Keratinocyte (primary cell): ENCODE data around the gene MRPL32. TPM values are rescaled to one million over a fixed set of nuclear protein-coding genes. Genes with fewer than 3 reads are reported as not detected.

Source experiments
- DNase-seq: peaks from one replicate; pipeline ENCODE4 v3.0.0-alpha.2; 2011; ENCODE audit warnings: low read depth, missing footprints, low spot score
- FAIRE-seq: peaks from 2 replicates; lab custom pipeline; 2011; peaks lifted over from hg19 to GRCh38; lab: Jason Lieb, UNC
- H2AFZ ChIP-seq: 2 replicates; pipeline ENCODE4 v1.6.0; 2012; ENCODE audit warnings: low read length, control low read depth, inconsistent platforms; ENCODE audit not compliant: control insufficient read depth
- H3K27ac ChIP-seq: 2 replicates; pipeline ENCODE4 v1.5.1; 2011; ENCODE audit warnings: low read length; ENCODE audit not compliant: control insufficient read depth, insufficient read depth
- H3K27me3 ChIP-seq: 3 replicates; pipeline ENCODE4 v1.6.0; 2011; ENCODE audit warnings: low read length; ENCODE audit not compliant: control insufficient read depth, insufficient read depth; ENCODE audit errors: extremely low read depth
- H3K36me3 ChIP-seq, 2 experiments: 2 replicates in 1 of 2; 3 replicates in 1 of 2; pipeline ENCODE4 v1.5.1; 2011; ENCODE audit warnings: low read length in 2 of 2, mild to moderate bottlenecking in 1 of 2; ENCODE audit not compliant: control insufficient read depth in 2 of 2, insufficient read depth in 2 of 2; ENCODE audit errors: extremely low read depth in 1 of 2
- H3K4me1 ChIP-seq: 3 replicates; pipeline ENCODE4 v1.5.1; 2011; ENCODE audit warnings: low read length; ENCODE audit not compliant: control insufficient read depth, insufficient read depth; ENCODE audit errors: extremely low read depth
- H3K4me2 ChIP-seq: 3 replicates; pipeline ENCODE4 v1.6.0; 2011; ENCODE audit warnings: low read depth, low read length; ENCODE audit not compliant: control insufficient read depth, insufficient read depth; ENCODE audit errors: extremely low read depth
- H3K4me3 ChIP-seq, 3 experiments: fragments of 200-600 bp in 1 of 3; sonication (generic) in 1 of 3; 2 replicates in 2 of 3; 3 replicates in 1 of 3; pipeline ENCODE4 v1.5.1; 2011 to 2016; ENCODE audit warnings: low read length in 3 of 3, mild to moderate bottlenecking in 3 of 3, control low read depth in 2 of 3, inconsistent platforms in 1 of 3, low read depth in 1 of 3, mixed read lengths in 1 of 3, mixed run types in 1 of 3, moderate library complexity in 1 of 3; ENCODE audit not compliant: control insufficient read depth in 2 of 3, insufficient read depth in 2 of 3; ENCODE audit errors: extremely low read depth in 1 of 3
- H3K79me2 ChIP-seq: 2 replicates; pipeline ENCODE4 v1.6.0; 2012; ENCODE audit warnings: low read length; ENCODE audit not compliant: control insufficient read depth, insufficient read depth
- H3K9ac ChIP-seq: 3 replicates; pipeline ENCODE4 v1.6.0; 2011; ENCODE audit warnings: low read length; ENCODE audit not compliant: control insufficient read depth, insufficient read depth; ENCODE audit errors: extremely low read depth
- H3K9me1 ChIP-seq: 3 replicates; pipeline ENCODE4 v1.6.0; 2011; ENCODE audit warnings: low read length; ENCODE audit not compliant: control insufficient read depth, insufficient read depth; ENCODE audit errors: extremely low read depth
- H3K9me3 ChIP-seq: 2 replicates; pipeline ENCODE4 v1.5.1; 2012; ENCODE audit warnings: low read depth, low read length; ENCODE audit not compliant: control insufficient read depth
- H4K20me1 ChIP-seq: 3 replicates; pipeline ENCODE4 v1.6.0; 2011; ENCODE audit warnings: low read length; ENCODE audit not compliant: control insufficient read depth, insufficient read depth; ENCODE audit errors: extremely low read depth
- EZH2 ChIP-seq: IDR thresholded peaks from one replicate; pipeline ENCODE4 v1.6.1; 2012; ENCODE audit warnings: inconsistent platforms, mild to moderate bottlenecking, low read length, moderate library complexity
- dilution Hi-C: fragments of 300-500 bp; cut with MboI; formaldehyde crosslinking; loops from one replicate; pipeline ENCODE4 v1.7.0; 2020; ENCODE audit warnings: low sequenced_read_pairs; ENCODE audit not compliant: extremely low pct_ligation_motif_present
- polyA plus RNA-seq, 5 experiments: library from polyadenylated mRNA; depleted of rRNA in 3 of 5; stranded (reverse) in 3 of 5; stranded (forward) in 1 of 5; unstranded in 1 of 5; fragments of >200 nt; gene quantifications; 1 replicate in 1 of 5; 2 replicates in 3 of 5; 3 replicates in 1 of 5; pipeline versions ENCODE4 v1.2.1 to v1.2.3, GENCODE V29; 2011 to 2012; ENCODE audit warnings: missing spikeins in 2 of 5, low read depth in 1 of 5, low replicate concordance in 1 of 5
- TF ChIP-seq, protein P1 (sequence below), 3 experiments: IDR thresholded peaks in 1 of 3; conservative IDR thresholded peaks in 1 of 3; optimal IDR thresholded peaks in 1 of 3; 2 replicates in 2 of 3; 3 replicates in 1 of 3; pipeline versions ENCODE3 to v1.5.1; 2011; ENCODE audit warnings: low read length in 3 of 3, mild to moderate bottlenecking in 3 of 3, moderate library complexity in 2 of 3, control low read depth in 1 of 3, inconsistent platforms in 1 of 3; ENCODE audit not compliant: insufficient read depth in 2 of 3; ENCODE audit errors: extremely low read depth in 1 of 3

MRPL32 gene
- polyA plus RNA-seq, 1 donor (not counting 4 experiments of a cell fraction or from before 2014, with no cell fraction given), result 86.1 TPM

DNA sequence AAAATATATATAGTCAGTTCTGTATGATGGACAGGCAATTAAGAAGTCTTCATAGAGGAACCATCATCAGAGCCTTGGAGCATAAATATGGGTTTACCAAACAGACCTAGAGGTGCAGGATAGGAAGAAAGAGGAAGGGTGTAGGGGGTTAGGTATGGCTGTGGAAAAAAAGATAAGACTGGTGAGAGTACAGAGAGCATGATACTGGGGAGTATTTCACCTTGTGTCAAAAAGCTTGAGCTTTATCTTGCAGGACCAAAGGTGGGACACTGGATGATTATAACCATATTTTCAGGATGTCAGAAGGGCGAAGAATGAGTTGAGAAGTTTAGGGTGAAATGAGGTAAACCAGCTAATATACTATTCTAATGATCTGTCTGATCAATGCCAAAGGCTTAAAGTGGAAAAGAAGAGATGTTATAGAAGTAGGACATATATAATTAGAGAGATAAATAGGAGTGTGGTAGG lies 54.6 kb downstream of the MRPL32 start:
- H3K27ac ChIP-seq, result no peak overlapping the region
- no peaks in the 10 kb centered on the region for H4K20me1 ChIP-seq
- no peak overlapping the region for H3K9ac ChIP-seq
- H3K79me2 ChIP-seq, result no peaks in the 10 kb centered on the region
- H3K36me3 ChIP-seq, result no peaks in the 10 kb centered on the region
- no peaks in the 10 kb centered on the region for H3K4me1 ChIP-seq
- no peak for FAIRE-seq
- dilution Hi-C loops, result no loop called here
- TF ChIP-seq EZH2, result no peak
- TF ChIP-seq, protein P1, sequence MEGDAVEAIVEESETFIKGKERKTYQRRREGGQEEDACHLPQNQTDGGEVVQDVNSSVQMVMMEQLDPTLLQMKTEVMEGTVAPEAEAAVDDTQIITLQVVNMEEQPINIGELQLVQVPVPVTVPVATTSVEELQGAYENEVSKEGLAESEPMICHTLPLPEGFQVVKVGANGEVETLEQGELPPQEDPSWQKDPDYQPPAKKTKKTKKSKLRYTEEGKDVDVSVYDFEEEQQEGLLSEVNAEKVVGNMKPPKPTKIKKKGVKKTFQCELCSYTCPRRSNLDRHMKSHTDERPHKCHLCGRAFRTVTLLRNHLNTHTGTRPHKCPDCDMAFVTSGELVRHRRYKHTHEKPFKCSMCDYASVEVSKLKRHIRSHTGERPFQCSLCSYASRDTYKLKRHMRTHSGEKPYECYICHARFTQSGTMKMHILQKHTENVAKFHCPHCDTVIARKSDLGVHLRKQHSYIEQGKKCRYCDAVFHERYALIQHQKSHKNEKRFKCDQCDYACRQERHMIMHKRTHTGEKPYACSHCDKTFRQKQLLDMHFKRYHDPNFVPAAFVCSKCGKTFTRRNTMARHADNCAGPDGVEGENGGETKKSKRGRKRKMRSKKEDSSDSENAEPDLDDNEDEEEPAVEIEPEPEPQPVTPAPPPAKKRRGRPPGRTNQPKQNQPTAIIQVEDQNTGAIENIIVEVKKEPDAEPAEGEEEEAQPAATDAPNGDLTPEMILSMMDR (optimal IDR thresholded peaks at IDR 0.05 in 1 of 3, IDR thresholded peaks at IDR 0.05 in 1 of 3, conservative IDR thresholded peaks at IDR 0.05 in 1 of 3; ENCODE audit: extremely low read depth in 1 of 3, insufficient read depth in 2 of 3, low read length in 3 of 3), result no peak
- no peak for DNase-seq
- no peaks in the 10 kb centered on the region for H3K9me1 ChIP-seq
- no peak overlapping the region for H3K4me3 ChIP-seq
- peaks cover 9% of the 10 kb centered on the region for H3K27me3 ChIP-seq
- no peaks in the 10 kb centered on the region for H3K9me3 ChIP-seq
- H3K4me2 ChIP-seq, result no peak overlapping the region
- no peak overlapping the region for H2AFZ ChIP-seq

Other genes with a start within 250 kb of the MRPL32 start
- gene C7orf25, start 20.3 kb upstream of the MRPL32 start, polyA plus RNA-seq, result 3.1 to 7.4 TPM (median 4.4 TPM) in 3 replicates
- gene PSMA2, start 202 bp upstream of the MRPL32 start, polyA plus RNA-seq, result 112 to 251 TPM (median 135 TPM) in 3 replicates
- gene HECW1, start 180.3 kb downstream of the MRPL32 start, polyA plus RNA-seq, result 0.01 to 0.04 TPM in 2 of 3 replicates, not detected in the other